ENCODE data around the gene HIP1.
"Not testable (repeated sequence)": the region's sequence is repeated elsewhere in the genome, so short reads cannot be mapped to it uniquely, and the experiment has no call there.

The HIP1 gene

DNA sequence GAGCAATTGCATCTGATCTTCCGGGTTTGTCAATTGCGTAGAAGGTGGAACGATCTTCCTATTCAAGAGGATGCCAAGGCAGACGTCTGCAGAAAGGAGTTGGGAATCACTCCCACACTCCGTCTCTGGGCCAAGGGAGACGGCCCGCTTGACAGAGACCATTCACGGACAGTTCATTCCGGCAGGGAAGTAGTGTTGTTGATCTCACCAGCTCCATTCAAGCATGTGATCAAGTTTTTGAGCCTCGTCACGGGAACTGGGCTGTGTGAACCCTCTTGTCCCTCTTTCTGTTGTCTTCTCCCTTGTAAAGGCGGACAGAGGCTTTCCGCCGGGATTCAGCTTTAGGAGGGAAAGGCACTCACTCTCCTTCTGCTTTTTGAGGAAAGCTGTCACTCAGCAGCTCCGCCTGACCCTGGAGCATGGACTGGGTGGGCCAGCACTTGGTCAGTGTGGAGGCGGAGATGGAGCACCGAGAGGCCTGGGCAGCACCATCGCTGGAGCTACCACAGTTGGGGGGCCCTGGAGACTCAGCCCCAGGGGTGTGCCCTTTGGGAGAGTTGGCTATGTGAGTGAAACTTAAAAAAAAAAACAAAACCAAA, 201.7 kb downstream of the HIP1 start:
- TF ChIP-seq, protein P1, sequence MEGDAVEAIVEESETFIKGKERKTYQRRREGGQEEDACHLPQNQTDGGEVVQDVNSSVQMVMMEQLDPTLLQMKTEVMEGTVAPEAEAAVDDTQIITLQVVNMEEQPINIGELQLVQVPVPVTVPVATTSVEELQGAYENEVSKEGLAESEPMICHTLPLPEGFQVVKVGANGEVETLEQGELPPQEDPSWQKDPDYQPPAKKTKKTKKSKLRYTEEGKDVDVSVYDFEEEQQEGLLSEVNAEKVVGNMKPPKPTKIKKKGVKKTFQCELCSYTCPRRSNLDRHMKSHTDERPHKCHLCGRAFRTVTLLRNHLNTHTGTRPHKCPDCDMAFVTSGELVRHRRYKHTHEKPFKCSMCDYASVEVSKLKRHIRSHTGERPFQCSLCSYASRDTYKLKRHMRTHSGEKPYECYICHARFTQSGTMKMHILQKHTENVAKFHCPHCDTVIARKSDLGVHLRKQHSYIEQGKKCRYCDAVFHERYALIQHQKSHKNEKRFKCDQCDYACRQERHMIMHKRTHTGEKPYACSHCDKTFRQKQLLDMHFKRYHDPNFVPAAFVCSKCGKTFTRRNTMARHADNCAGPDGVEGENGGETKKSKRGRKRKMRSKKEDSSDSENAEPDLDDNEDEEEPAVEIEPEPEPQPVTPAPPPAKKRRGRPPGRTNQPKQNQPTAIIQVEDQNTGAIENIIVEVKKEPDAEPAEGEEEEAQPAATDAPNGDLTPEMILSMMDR (IDR thresholded peaks at IDR 0.05; ENCODE audit: low read depth, low read length), result no peak
- H3K4me3 ChIP-seq (ENCODE audit: low read depth, low read length), result no peak overlapping the region

- no peak overlapping the region for H3K4me3 ChIP-seq (ENCODE audit: low read depth, low read length)
- TF ChIP-seq, protein P1 (IDR thresholded peaks at IDR 0.05; ENCODE audit: low read depth, low read length), result no peak
These were observed 202.2 kb downstream of the HIP1 start for GRCh38 chr7:75536491-75536890.

GRCh38 chr7:75534727-75535307, 203.9 kb downstream of the HIP1 start:
- no peak overlapping the region for H3K4me3 ChIP-seq (ENCODE audit: low read depth, low read length)
- TF ChIP-seq, protein P1 (IDR thresholded peaks at IDR 0.05; ENCODE audit: low read depth, low read length), result no peak

DNA sequence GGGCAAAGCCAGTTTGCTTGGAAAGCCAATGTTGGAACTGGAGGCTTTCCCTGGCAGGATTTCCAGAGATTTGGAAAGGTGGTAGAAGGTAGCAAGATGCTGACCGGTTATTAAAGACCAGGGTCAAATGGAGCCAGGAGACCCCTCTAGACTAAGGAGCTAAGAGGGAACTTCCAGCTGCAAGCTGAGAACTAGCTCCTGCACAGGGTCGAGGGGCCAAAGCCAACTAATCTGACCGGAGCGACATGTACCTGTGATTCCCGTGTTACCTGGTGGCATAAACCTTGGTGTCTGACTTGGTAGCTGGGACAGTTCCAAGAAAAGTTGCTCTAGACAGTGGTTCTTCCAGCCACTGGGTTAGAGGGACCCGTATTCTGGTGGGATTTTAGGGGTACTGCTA, 204.8 kb downstream of the HIP1 start:
- TF ChIP-seq, protein P1 (IDR thresholded peaks at IDR 0.05; ENCODE audit: low read depth, low read length), result no peak
- H3K4me3 ChIP-seq (ENCODE audit: low read depth, low read length), result no peak overlapping the region

- no peak overlapping the region for H3K4me3 ChIP-seq (ENCODE audit: low read depth, low read length)
- TF ChIP-seq, protein P1 (IDR thresholded peaks at IDR 0.05; ENCODE audit: low read depth, low read length), result no peak
These were observed 206.1 kb downstream of the HIP1 start for GRCh38 chr7:75532639-75533038.

DNA sequence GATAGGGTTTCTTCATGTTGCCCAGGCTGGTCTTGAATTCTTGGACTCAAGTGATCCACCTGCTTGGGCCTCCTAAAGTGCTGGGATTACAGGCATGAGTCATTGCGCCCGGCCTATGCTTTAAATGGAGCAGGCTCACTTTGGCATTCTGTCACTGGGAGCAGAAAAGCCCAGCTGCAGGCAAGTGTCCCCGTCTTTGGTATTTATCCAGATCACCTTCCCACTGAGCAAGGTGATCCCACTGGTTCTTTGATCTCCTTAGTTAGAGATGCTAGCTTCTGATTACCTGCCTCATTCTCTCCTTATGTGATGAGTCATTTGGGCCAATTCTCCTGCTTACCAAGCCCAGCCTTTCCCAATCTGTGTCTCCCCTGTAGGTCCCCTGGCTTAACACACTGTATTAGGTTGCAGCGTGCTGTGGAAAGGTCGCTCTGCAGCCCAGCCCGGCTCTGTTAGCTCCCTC, 207.4 kb downstream of the HIP1 start:
- no peak overlapping the region for H3K4me3 ChIP-seq (ENCODE audit: low read depth, low read length)

DNA sequence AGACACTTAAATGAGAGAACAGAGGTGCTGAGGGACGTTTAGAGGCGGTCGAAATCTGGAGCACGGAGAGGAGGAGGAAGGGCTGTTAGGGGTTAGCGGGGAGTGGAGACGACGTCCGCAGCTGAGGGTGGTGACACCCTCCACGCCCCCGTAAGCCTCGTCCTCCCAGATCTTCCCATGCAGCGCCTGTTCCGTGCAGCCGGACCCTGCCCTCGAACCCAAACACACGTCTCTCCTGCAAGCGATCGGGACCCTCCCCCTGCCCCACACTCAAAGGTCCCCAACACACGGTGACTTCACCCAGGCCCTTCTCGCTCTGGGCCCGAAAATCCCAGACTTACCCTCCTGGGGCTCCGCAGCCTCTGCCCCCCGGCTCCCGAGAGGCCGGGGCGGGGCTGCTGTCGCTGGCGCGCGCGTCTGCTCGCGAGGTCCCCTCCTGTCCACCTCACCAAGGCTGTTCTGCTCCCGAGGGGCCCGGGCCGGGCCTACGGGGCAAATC, 211.5 kb downstream of the HIP1 start:
- peak overlapping the region; percentile 90 for H3K4me3 ChIP-seq (ENCODE audit: low read depth, low read length)

More for the DNA sequence above, 207.4 kb downstream of the HIP1 start:
- TF ChIP-seq, protein P1 (IDR thresholded peaks at IDR 0.05; ENCODE audit: low read depth, low read length), result no peak

DNA sequence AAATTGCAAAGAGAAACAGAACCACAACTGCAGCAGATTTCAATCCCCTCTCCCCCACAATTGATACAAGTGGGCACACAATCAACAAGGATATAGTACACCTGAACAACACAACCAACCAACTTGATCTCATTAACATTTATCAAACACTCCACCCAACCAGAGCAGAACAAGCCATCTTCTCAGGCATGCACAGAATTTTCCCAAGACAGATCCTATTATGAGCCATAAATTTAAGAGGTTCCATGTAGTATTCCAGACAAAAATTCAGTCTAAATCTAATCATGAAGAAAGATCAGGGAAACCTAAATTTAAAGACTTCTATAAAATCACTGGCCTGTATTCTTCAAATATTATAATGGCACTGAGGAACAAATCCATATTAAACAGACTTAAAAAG, 217.0 kb downstream of the HIP1 start:
- not testable (repeated sequence) for H3K4me3 ChIP-seq (ENCODE audit: low read depth, low read length)

DNA sequence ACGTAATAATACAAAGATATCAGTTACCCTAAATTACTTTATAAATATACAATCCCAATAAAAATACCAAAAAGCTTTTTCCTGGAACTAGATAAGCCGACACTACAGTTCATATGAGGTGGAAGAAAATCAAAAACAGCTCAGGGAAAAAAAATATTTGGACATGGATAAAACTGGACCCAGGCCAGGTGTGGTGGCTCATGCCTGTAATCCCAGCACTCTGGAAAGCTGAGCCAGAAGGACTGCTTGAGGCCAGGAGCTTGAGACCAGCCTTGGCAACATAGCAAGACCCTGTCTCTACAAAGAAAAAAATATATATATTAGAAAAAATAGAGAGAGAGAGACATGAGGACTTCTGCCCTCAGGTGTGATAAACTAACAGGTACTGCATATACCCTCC, 219.9 kb downstream of the HIP1 start:
- not testable (repeated sequence) for H3K4me3 ChIP-seq (ENCODE audit: low read depth, low read length)

GRCh38 chr7:75509033-75509432, 229.7 kb downstream of the HIP1 start:
- not testable (repeated sequence) for H3K4me3 ChIP-seq (ENCODE audit: low read depth, low read length)

- not testable (repeated sequence) for H3K4me3 ChIP-seq (ENCODE audit: low read depth, low read length)
These were observed 246.7 kb downstream of the HIP1 start, which contains the start of gene SPDYE5 for GRCh38 chr7:75492020-75492419. SPDYE5 (plus strand) TSS chr7:75492320; CDS start chr7:75494048, 1,728 bp downstream.

GRCh38 chr7:75485979-75486643, 252.6 kb downstream of the HIP1 start, which contains the start of gene POM121C:
POM121C (minus strand) TSS chr7:75486299; CDS start chr7:75441496, 44,803 bp downstream.
- H3K4me3 ChIP-seq (ENCODE audit: low read depth, low read length), result peak within 1 kb of the TSS; percentile 76
